Measurements from ENCODE around the gene LPAR1. TPM values are rescaled to one million over a fixed set of nuclear protein-coding genes. Genes with fewer than 3 reads are reported as not detected.

LPAR1 gene
- total RNA-seq, 2 donors from 2014 or later = 5.0 to 5.9 TPM

DNA sequence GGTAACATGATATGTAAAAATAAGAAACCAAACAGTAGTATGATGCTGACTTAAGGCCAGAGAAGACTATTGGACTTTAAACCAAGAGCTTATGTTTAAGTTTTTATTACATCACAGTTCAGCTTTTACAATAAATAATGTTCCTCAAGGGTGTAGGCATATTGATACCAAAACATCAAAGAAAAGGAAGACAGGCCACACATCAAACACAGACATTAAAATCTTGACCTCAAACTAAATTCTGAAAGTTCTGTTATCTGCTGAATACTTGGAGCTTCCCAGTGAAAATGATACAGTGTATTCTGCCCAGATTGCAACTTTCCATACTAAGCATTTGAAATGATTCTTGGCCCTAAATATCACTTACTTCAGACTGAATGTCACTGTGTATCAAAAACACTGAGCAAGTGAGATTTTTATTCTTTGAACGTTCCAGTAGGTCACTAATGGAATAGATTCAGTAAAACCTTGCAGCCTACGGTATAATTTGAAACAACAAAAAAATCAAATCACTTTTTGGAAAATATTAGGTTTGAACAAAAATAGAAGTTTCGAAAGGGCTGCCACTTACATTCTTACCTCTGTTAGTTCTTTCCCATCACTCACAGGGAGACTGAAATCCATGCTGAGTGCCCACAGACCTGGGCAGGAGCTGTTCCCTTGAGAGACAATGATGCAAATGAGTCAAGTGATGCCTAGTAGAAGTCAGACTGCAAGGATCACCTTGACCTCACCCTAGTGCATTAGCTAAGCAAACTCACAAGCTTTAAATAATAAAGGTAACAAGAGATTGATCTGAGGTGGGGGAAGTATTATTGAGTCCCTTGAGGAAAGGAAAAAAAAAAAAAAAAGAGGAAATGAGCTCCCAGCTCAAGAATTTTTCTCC is 2.5 kb downstream of the LPAR1 start:
- no peaks in the 10 kb centered on the region for H3K9me3 ChIP-seq (ENCODE audit: control insufficient read depth, low read length)
- H3K4me1 ChIP-seq (ENCODE audit: control insufficient read depth, insufficient read depth, low read length) = peaks cover 5% of the 10 kb centered on the region
- Mint-ChIP-seq H3K27me3 (ENCODE audit: insufficient read depth) (peaks cover 32% of the 10 kb centered on the region), H3K27ac (no peak overlapping the region), H3K36me3 (ENCODE audit: low read depth) (no peaks in the 10 kb centered on the region), H3K4me1 (peaks cover 23% of the 10 kb centered on the region), H3K9me3 (no peaks in the 10 kb centered on the region), H3K4me3 (peak overlapping the region; percentile 56)
- TF ChIP-seq, protein P1, sequence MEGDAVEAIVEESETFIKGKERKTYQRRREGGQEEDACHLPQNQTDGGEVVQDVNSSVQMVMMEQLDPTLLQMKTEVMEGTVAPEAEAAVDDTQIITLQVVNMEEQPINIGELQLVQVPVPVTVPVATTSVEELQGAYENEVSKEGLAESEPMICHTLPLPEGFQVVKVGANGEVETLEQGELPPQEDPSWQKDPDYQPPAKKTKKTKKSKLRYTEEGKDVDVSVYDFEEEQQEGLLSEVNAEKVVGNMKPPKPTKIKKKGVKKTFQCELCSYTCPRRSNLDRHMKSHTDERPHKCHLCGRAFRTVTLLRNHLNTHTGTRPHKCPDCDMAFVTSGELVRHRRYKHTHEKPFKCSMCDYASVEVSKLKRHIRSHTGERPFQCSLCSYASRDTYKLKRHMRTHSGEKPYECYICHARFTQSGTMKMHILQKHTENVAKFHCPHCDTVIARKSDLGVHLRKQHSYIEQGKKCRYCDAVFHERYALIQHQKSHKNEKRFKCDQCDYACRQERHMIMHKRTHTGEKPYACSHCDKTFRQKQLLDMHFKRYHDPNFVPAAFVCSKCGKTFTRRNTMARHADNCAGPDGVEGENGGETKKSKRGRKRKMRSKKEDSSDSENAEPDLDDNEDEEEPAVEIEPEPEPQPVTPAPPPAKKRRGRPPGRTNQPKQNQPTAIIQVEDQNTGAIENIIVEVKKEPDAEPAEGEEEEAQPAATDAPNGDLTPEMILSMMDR (conservative IDR thresholded peaks at IDR 0.05) = no peak
- DNase-seq = no peak
- H3K27ac ChIP-seq (ENCODE audit: low read depth, low read length) = no peak overlapping the region
- H3K9ac ChIP-seq (ENCODE audit: extremely low read depth, low read length, poor library complexity, severe bottlenecking) = no peak overlapping the region
- H3K4me3 ChIP-seq (ENCODE audit: low read length) = peak overlapping the region; percentile 81
- WGBS, 2 experiments (ENCODE audit: insufficient coverage in 1 of 2, insufficient read length in 1 of 2) = 82 to 85% methylated on average over 2 to 3 of the region's 3 CpGs
- H3K27me3 ChIP-seq (ENCODE audit: control insufficient read depth, insufficient read depth, low read length, poor library complexity, severe bottlenecking) = peaks cover 15% of the 10 kb centered on the region
- no peaks in the 10 kb centered on the region for H3K36me3 ChIP-seq (ENCODE audit: control insufficient read depth, insufficient read depth, low read length)

DNA sequence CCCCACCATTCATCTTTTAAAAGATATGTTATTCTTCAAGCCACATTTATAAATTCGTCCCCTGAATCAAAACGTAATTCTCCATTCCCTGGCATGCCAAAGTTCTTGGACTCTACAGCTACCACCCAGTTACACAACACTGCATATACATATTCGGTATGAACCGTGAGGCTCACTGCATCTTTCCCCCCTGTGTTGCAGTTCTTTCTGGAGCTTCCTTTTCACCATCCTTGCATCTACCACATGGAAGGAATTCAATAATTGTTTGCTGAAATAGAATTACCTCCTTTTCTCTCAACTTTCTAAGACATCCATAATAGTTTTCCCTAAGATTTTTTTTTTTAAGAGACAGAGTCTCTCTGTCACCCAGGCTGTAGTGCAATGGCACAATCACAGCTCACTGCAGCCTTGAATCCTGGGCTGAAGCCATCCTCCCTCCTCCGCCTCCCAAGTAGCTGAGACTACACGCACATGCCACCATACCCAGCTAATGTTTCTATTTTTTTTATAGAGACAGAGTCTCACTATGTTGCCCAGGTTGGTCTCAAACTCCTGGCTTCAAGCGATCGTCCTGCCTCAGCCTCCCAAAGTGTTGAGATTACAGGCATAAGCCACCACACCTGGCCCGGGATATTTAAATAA is 3.3 kb downstream of the LPAR1 start:
- Histone ChIP-seq H3K9ac (ENCODE audit: extremely low read depth, low read length, poor library complexity, severe bottlenecking) (no peak overlapping the region), H3K4me3 (ENCODE audit: low read length) (no peak overlapping the region), H3K27me3 (ENCODE audit: control insufficient read depth, insufficient read depth, low read length, poor library complexity, severe bottlenecking) (peaks cover 10% of the 10 kb centered on the region), H3K4me1 (ENCODE audit: control insufficient read depth, insufficient read depth, low read length) (peaks cover 5% of the 10 kb centered on the region), H3K27ac (ENCODE audit: low read depth, low read length) (no peak overlapping the region), H3K9me3 (ENCODE audit: control insufficient read depth, low read length) (no peaks in the 10 kb centered on the region), H3K36me3 (ENCODE audit: control insufficient read depth, insufficient read depth, low read length) (no peaks in the 10 kb centered on the region)
- 89 to 90% methylated on average over 7 to 9 of the region's 9 CpGs for WGBS, 2 experiments (ENCODE audit: insufficient coverage in 1 of 2, insufficient read length in 1 of 2)
- no peak overlapping the region for H3K27ac Mint-ChIP-seq
- H3K4me1 Mint-ChIP-seq = peaks cover 30% of the 10 kb centered on the region
- no peaks in the 10 kb centered on the region for H3K36me3 Mint-ChIP-seq (ENCODE audit: low read depth)
- H3K4me3 Mint-ChIP-seq = no peak overlapping the region
- TF ChIP-seq, protein P1 (conservative IDR thresholded peaks at IDR 0.05) = no peak
- H3K27me3 Mint-ChIP-seq (ENCODE audit: insufficient read depth) = peaks cover 27% of the 10 kb centered on the region
- no peak for DNase-seq
- no peaks in the 10 kb centered on the region for H3K9me3 Mint-ChIP-seq

DNA sequence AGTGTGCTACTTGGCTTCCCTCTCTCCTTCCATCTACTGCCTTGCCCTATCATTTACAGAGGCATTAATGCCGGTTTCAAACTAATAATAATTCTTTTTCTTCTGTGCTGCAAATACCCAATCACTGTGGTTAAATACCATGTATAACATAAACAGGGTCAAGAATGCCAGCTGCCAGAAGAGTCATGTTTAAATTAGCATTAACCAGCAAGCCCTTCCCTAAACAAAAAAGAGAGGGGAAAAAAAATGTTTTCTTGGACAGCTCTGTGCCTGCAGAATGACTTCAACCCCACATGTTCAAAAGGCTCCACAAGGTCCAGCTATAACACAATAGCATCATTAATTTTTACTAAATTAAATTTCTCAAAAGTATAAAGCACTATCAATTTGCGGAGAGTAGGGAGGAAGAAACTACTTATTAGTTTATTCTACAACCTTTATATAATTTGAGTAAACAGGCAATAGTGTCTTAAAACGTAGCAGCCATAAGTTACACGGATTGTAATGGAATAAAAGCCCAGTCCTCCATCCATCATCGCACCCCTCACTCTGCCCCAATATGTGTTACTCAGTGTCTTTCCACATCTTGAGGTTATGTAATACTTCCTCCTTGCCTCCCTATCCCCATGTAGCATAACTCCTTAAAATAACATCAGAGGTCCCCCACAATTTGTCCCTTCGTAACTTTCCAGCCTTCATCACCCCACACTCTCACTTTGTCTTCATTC is 3.9 kb downstream of the LPAR1 start:
- WGBS, 2 experiments (ENCODE audit: insufficient coverage in 1 of 2, insufficient read length in 1 of 2) = 89 to 94% methylated on average over 5 of the region's 6 CpGs
- DNase-seq = no peak
- H3K36me3 ChIP-seq (ENCODE audit: control insufficient read depth, insufficient read depth, low read length) = no peaks in the 10 kb centered on the region
- Mint-ChIP-seq H3K27me3 (ENCODE audit: insufficient read depth) (peaks cover 24% of the 10 kb centered on the region), H3K36me3 (ENCODE audit: low read depth) (no peaks in the 10 kb centered on the region), H3K4me1 (peaks cover 31% of the 10 kb centered on the region), H3K27ac (no peak overlapping the region), H3K4me3 (no peak overlapping the region), H3K9me3 (no peaks in the 10 kb centered on the region)
- TF ChIP-seq, protein P1 (conservative IDR thresholded peaks at IDR 0.05) = no peak
- peaks cover 5% of the 10 kb centered on the region for H3K4me1 ChIP-seq (ENCODE audit: control insufficient read depth, insufficient read depth, low read length)
- no peak overlapping the region for H3K4me3 ChIP-seq (ENCODE audit: low read length)
- no peaks in the 10 kb centered on the region for H3K9me3 ChIP-seq (ENCODE audit: control insufficient read depth, low read length)
- no peak overlapping the region for H3K27ac ChIP-seq (ENCODE audit: low read depth, low read length)
- no peak overlapping the region for H3K9ac ChIP-seq (ENCODE audit: extremely low read depth, low read length, poor library complexity, severe bottlenecking)
- H3K27me3 ChIP-seq (ENCODE audit: control insufficient read depth, insufficient read depth, low read length, poor library complexity, severe bottlenecking) = peaks cover 7% of the 10 kb centered on the region

Data from endodermal cell (in vitro differentiated cells).